Brain microvascular endothelial cell (primary cell): ENCODE measurements around the gene SNTG2.

Experiments used
- DNase-seq: peaks from one replicate; pipeline ENCODE4 v3.0.0-alpha.2; 2020
- H3K27ac ChIP-seq: fragments of 250-450 bp; sonication (Bioruptor Pico); 2 replicates; pipeline ENCODE4 v1.5.1; 2020; ENCODE audit warnings: mild to moderate bottlenecking, moderate library complexity
- H3K27me3 ChIP-seq: fragments of 250-450 bp; sonication (Bioruptor Pico); replicated peaks from 2 replicates; pipeline ENCODE4 v1.5.1; 2020; ENCODE audit warnings: mild to moderate bottlenecking
- H3K36me3 ChIP-seq: fragments of 250-450 bp; sonication (Bioruptor Pico); replicated peaks from 2 replicates; pipeline ENCODE4 v1.5.1; 2020; ENCODE audit warnings: mild to moderate bottlenecking
- H3K4me3 ChIP-seq: 2 replicates; pipeline ENCODE4 v1.5.1; 2011; ENCODE audit warnings: low read depth, mild to moderate bottlenecking, control low read depth, low read length, moderate library complexity
- in situ Hi-C: cut with HindIII; loops from 2 replicates; pipeline ENCODE4 v1.10.0; 2017; ENCODE audit warnings: low sequenced_read_pairs, low pct_ligation_motif_present
- TF ChIP-seq, protein P1 (sequence below): IDR thresholded peaks from 2 replicates; pipeline ENCODE4 v1.5.1; 2011; ENCODE audit warnings: low read depth, mild to moderate bottlenecking, moderate library complexity, low read length, control low read depth, inconsistent platforms; ENCODE audit errors: missing control alignments

Gene SNTG2

GRCh38 chr2:924701-925100, 25.9 kb upstream of the SNTG2 start:
- TF ChIP-seq, protein P1, sequence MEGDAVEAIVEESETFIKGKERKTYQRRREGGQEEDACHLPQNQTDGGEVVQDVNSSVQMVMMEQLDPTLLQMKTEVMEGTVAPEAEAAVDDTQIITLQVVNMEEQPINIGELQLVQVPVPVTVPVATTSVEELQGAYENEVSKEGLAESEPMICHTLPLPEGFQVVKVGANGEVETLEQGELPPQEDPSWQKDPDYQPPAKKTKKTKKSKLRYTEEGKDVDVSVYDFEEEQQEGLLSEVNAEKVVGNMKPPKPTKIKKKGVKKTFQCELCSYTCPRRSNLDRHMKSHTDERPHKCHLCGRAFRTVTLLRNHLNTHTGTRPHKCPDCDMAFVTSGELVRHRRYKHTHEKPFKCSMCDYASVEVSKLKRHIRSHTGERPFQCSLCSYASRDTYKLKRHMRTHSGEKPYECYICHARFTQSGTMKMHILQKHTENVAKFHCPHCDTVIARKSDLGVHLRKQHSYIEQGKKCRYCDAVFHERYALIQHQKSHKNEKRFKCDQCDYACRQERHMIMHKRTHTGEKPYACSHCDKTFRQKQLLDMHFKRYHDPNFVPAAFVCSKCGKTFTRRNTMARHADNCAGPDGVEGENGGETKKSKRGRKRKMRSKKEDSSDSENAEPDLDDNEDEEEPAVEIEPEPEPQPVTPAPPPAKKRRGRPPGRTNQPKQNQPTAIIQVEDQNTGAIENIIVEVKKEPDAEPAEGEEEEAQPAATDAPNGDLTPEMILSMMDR, result no peak
- no peak for DNase-seq
- Histone ChIP-seq H3K4me3 (no peak overlapping the region), H3K27ac (no peak overlapping the region), H3K36me3 (no peaks in the 10 kb centered on the region), H3K27me3 (no peaks in the 10 kb centered on the region)
- in situ Hi-C loops, result no loop called here

DNA sequence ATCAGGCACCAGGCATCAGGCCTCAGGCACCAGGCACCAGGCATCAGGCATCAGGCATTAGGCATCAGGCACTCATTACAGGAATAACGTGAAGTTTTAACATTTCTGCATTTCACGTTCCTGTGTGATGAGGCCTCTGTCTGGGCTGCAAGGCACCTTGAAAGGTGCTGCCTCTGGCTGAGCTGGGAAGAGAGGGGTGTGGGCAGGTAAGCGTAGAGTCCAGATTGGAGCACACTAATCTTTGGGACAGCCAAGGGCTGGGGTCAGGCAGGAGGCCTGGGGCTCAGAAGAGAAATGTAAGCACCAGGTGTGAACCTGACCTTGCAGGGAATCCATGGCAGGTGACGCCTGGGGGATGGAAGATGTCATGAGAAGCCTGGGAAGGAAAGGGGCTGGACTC, 25.3 kb upstream of the SNTG2 start:
- in situ Hi-C loops, result no loop called here
- Histone ChIP-seq H3K27ac (no peak overlapping the region), H3K4me3 (no peak overlapping the region), H3K27me3 (no peaks in the 10 kb centered on the region), H3K36me3 (no peaks in the 10 kb centered on the region)
- TF ChIP-seq, protein P1, result no peak
- no peak for DNase-seq

DNA sequence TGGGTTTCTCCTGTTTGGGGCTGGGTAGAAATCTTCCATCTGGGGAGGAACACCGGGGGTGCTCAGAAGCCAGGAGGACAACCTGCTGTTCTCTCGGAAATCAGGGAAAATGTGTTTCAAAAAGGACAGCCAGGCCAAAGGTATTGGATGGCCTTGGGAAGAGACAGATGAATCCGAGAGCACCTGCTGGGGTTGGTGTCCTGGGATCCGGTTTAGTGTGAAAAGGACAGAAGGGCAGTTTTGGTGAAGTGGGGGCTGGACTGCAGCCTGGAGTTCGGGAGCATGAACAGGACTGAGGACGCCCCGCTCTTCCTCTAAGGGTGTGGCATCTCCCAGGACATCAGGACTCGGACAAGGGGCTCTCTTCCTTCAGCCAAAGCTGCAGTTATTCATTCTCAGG, 24.9 kb upstream of the SNTG2 start:
- Histone ChIP-seq H3K27me3 (no peaks in the 10 kb centered on the region), H3K36me3 (no peaks in the 10 kb centered on the region), H3K4me3 (no peak overlapping the region), H3K27ac (no peak overlapping the region)
- no peak for DNase-seq
- TF ChIP-seq, protein P1, result no peak
- in situ Hi-C loops, result no loop called here

- no peak for DNase-seq
- Histone ChIP-seq H3K27me3 (no peaks in the 10 kb centered on the region), H3K4me3 (no peak overlapping the region), H3K36me3 (no peaks in the 10 kb centered on the region), H3K27ac (no peak overlapping the region)
- in situ Hi-C loops, result no loop called here
- TF ChIP-seq, protein P1, result no peak
These were observed 24.3 kb upstream of the SNTG2 start for GRCh38 chr2:926259-926793.

GRCh38 chr2:926896-927295, 23.8 kb upstream of the SNTG2 start:
- TF ChIP-seq, protein P1, result no peak
- no peak overlapping the region for H3K27ac ChIP-seq
- H3K36me3 ChIP-seq, result no peaks in the 10 kb centered on the region
- in situ Hi-C loops, result no loop called here
- DNase-seq, result no peak
- no peak overlapping the region for H3K4me3 ChIP-seq
- no peaks in the 10 kb centered on the region for H3K27me3 ChIP-seq

DNA sequence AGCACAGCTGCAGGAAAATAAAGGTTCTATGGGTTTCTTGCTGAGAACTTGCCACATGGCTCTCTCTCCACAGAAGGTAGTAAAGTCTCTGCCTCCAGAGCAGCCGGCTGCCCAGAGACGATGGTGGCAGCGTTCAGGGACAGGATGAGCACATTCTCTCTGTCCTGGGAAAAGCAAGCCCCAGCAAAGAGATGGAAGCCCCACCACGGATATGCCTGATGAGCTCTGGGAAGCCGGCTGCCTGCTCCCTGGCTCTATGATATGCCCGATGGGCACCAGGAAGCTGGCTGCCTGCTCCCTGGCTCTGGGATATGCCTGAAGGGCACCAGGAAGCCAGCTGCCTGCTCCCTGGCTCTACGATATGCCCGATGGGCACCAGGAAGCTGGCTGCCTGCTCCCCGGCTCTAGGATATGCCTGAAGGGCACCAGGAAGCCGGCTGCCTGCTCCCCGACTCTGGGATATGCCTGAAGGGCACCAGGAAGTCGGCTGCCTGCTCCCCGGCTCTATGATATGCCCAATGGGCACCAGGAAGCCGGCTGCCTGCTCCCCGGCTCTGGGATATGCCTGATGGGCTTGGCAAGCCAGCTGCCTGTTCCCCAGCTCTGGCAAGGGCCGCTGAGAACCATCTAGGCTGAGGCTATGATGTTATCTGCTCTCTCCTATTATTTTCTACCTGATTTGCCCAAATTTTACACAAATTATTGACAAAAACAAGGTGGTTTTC, 21.5 kb upstream of the SNTG2 start:
- H3K27me3 ChIP-seq, result no peaks in the 10 kb centered on the region
- in situ Hi-C loops, result no loop called here
- no peak overlapping the region for H3K4me3 ChIP-seq
- TF ChIP-seq, protein P1, result no peak
- DNase-seq, result no peak
- H3K36me3 ChIP-seq, result no peaks in the 10 kb centered on the region
- H3K27ac ChIP-seq, result no peak overlapping the region
